NCI-H2107 treated with DMSO at 0.1 percent for 48 hours (cell line): ENCODE results near the gene MRPS16.

Experiments used
- DNase-seq: peaks from one replicate; lab custom pipeline; 2025; ENCODE audit not compliant: unreplicated experiment; lab: John Stamatoyannopoulos, UW

MRPS16 gene

GRCh38 chr10:73205081-73205480 lies 47.4 kb downstream of the MRPS16 start:
- no peak for DNase-seq
